Endothelial cell of umbilical vein (primary cell): ENCODE results near the gene TUFM. TPM values are rescaled to one million over a fixed set of nuclear protein-coding genes. Genes with fewer than 3 reads are reported as not detected.

Experiments used
- BruUV-seq: library from RNA; stranded (reverse); fragments of 400-500 nt; replicated peaks from 2 replicates; lab custom pipeline; 2021; lab: Mats Ljungman, UMichigan
- CTCF ChIA-PET: fragments of 300-600, 350-600 bp; sonication (Branson Sonifier 250); formaldehyde crosslinking; loops from one replicate; lab custom pipeline; 2021; ENCODE audit warnings: antibody characterized with exemption, inconsistent platforms; lab: Charles Lee
- POLR2A ChIA-PET: fragments of 300-600, 350-600 bp; sonication (Branson Sonifier 250); formaldehyde crosslinking; loops from one replicate; lab custom pipeline; 2021; ENCODE audit warnings: antibody characterized with exemption, inconsistent platforms; lab: Charles Lee
- DNase-seq: peaks from one replicate; pipeline ENCODE4 v3.0.0-alpha.2; 2011; ENCODE audit warnings: low read depth, low spot score
- FAIRE-seq: peaks from 2 replicates; lab custom pipeline; 2011; peaks lifted over from hg19 to GRCh38; lab: Jason Lieb, UNC
- H2AFZ ChIP-seq: 2 replicates; pipeline ENCODE4 v1.6.0; 2012; ENCODE audit warnings: low read depth, low read length, control low read depth, inconsistent platforms
- H3K27ac ChIP-seq: 2 replicates; pipeline ENCODE4 v1.5.1; 2011; ENCODE audit warnings: low read depth, mild to moderate bottlenecking, control low read depth, low read length, moderate library complexity; ENCODE audit not compliant: insufficient read depth
- H3K27me3 ChIP-seq, 2 experiments: 2 replicates each; pipeline versions ENCODE4 v1.6.0 to v1.6.1; 2011; ENCODE audit warnings: low read length in 2 of 2, mixed read lengths in 1 of 2; ENCODE audit not compliant: control insufficient read depth in 2 of 2, insufficient read depth in 2 of 2
- H3K36me3 ChIP-seq, 2 experiments: 2 replicates in 1 of 2; 3 replicates in 1 of 2; pipeline ENCODE4 v1.5.1; 2011; ENCODE audit warnings: low read length in 2 of 2, mild to moderate bottlenecking in 1 of 2, moderate library complexity in 1 of 2; ENCODE audit not compliant: control insufficient read depth in 2 of 2, insufficient read depth in 2 of 2; ENCODE audit errors: extremely low read depth in 1 of 2
- H3K4me1 ChIP-seq: 3 replicates; pipeline ENCODE4 v1.5.1; 2011; ENCODE audit warnings: mild to moderate bottlenecking, low read length; ENCODE audit not compliant: control insufficient read depth, insufficient read depth; ENCODE audit errors: extremely low read depth
- H3K4me2 ChIP-seq: 2 replicates; pipeline ENCODE4 v1.6.1; 2011; ENCODE audit warnings: low read length, control low read depth, mixed read lengths; ENCODE audit not compliant: insufficient read depth
- H3K4me3 ChIP-seq, 3 experiments: fragments of 200-600 bp in 1 of 3; sonication (generic), shearing (Covaris generic) in 1 of 3; replicated peaks in 1 of 3; 2 replicates each; pipeline ENCODE4 v1.5.1; 2011 to 2016; ENCODE audit warnings: control low read depth in 3 of 3, low read length in 3 of 3, mild to moderate bottlenecking in 2 of 3, inconsistent platforms in 1 of 3, low read depth in 1 of 3, moderate library complexity in 1 of 3; ENCODE audit not compliant: insufficient read depth in 1 of 3
- H3K79me2 ChIP-seq: 2 replicates; pipeline ENCODE4 v1.6.0; 2012; ENCODE audit warnings: low read length, inconsistent platforms; ENCODE audit not compliant: control insufficient read depth, insufficient read depth
- H3K9ac ChIP-seq: replicated peaks from 2 replicates; pipeline ENCODE3; 2011; ENCODE audit warnings: low read length, control low read depth; ENCODE audit not compliant: insufficient read depth; ENCODE audit errors: extremely low read depth
- H3K9me1 ChIP-seq: replicated peaks from 3 replicates; pipeline ENCODE4 v1.6.0; 2011; ENCODE audit warnings: mild to moderate bottlenecking, low read length; ENCODE audit not compliant: control insufficient read depth, insufficient read depth; ENCODE audit errors: extremely low read depth
- H3K9me3 ChIP-seq: replicated peaks from 2 replicates; pipeline ENCODE4 v1.5.1; 2012; ENCODE audit warnings: low read length, inconsistent platforms; ENCODE audit not compliant: control insufficient read depth, insufficient read depth
- H4K20me1 ChIP-seq: replicated peaks from 2 replicates; pipeline ENCODE3; 2011; ENCODE audit warnings: mild to moderate bottlenecking, low read length; ENCODE audit not compliant: control insufficient read depth, insufficient read depth; ENCODE audit errors: extremely low read depth
- CTCF ChIP-seq, 2 donors: IDR thresholded peaks; 1 replicate in 1 of 2; 2 replicates in 1 of 2; pipeline ENCODE4 v1.5.1; 2011; ENCODE audit warnings: low read length in 2 of 2, mild to moderate bottlenecking in 2 of 2, moderate library complexity in 2 of 2, control low read depth in 1 of 2, inconsistent platforms in 1 of 2, low read depth in 1 of 2; ENCODE audit not compliant: insufficient read depth in 1 of 2; ENCODE audit errors: extremely low read depth in 1 of 2
- FOS ChIP-seq: IDR thresholded peaks from 2 replicates; pipeline ENCODE4 v1.6.1; 2011; ENCODE audit warnings: mild to moderate bottlenecking, low read length, moderate library complexity, borderline replicate concordance; ENCODE audit not compliant: insufficient read depth
- GATA2 ChIP-seq: IDR thresholded peaks from 2 replicates; pipeline ENCODE4 v1.7.0; 2011; ENCODE audit warnings: low read depth, mild to moderate bottlenecking, moderate library complexity, mixed read lengths, low read length; ENCODE audit not compliant: insufficient read length, insufficient read depth
- JUN ChIP-seq: IDR thresholded peaks from 2 replicates; pipeline ENCODE4 v1.6.1; 2011; ENCODE audit warnings: borderline replicate concordance, low read depth; ENCODE audit not compliant: insufficient read length, insufficient read depth
- MAX ChIP-seq: IDR thresholded peaks from 2 replicates; pipeline ENCODE4 v1.6.1; 2011; ENCODE audit not compliant: insufficient read depth, insufficient read length
- MYC ChIP-seq: IDR thresholded peaks from one replicate; pipeline ENCODE4 v1.6.1; 2011; ENCODE audit warnings: mild to moderate bottlenecking, low read depth, low read length
- POLR2A ChIP-seq: IDR thresholded peaks from 2 replicates; pipeline ENCODE4 v1.6.1; 2012; ENCODE audit warnings: low read depth, mild to moderate bottlenecking, control low read depth, low read length
- POLR2AphosphoS5 ChIP-seq: IDR thresholded peaks from 2 replicates; pipeline ENCODE4 v1.6.1; 2012; ENCODE audit warnings: low read depth, mild to moderate bottlenecking, control low read depth, low read length, moderate library complexity; ENCODE audit not compliant: insufficient read depth
- dilution Hi-C: fragments of 300-500 bp; cut with MboI; formaldehyde crosslinking; loops from one replicate; pipeline ENCODE4 v1.15.0; 2019; ENCODE audit warnings: low sequenced_read_pairs; ENCODE audit not compliant: extremely low pct_ligation_motif_present
- intact Hi-C: fragments of 100-400 bp; cut with micrococcal nuclease; formaldehyde crosslinking; loops from one replicate; pipeline ENCODE4 v1.10.0; 2022
- polyA plus RNA-seq, 4 experiments: library from polyadenylated mRNA; depleted of rRNA in 3 of 4; stranded (reverse) in 3 of 4; unstranded in 1 of 4; fragments of >200 nt; gene quantifications; 2 replicates each; pipeline versions ENCODE4 v1.2.1 to v1.2.3, GENCODE V29; 2011 to 2012; ENCODE audit warnings: missing spikeins in 1 of 4
- total RNA-seq: library from RNA; stranded (reverse); gene quantifications from 2 replicates; pipeline ENCODE4 v1.2.3, GENCODE V29; 2021

The TUFM gene
- total and polyA plus RNA-seq, 2 donors (not counting 3 experiments of a cell fraction or from before 2014, with no cell fraction given) = 186 to 227 TPM

- Histone ChIP-seq H3K27ac (no peak overlapping the region), H3K4me3 (no peak overlapping the region), H3K36me3 (no peaks in the 10 kb centered on the region), H4K20me1 (no peaks in the 10 kb centered on the region), H3K4me2 (no peak overlapping the region), H3K9ac (no peak overlapping the region), H3K4me1 (peaks cover 12% of the 10 kb centered on the region), H3K27me3 (no peaks in the 10 kb centered on the region), H3K79me2 (no peaks in the 10 kb centered on the region), H3K9me3 (no peaks in the 10 kb centered on the region), H3K9me1 (no peaks in the 10 kb centered on the region), H2AFZ (no peak overlapping the region)
- TF ChIP-seq GATA2 (no peak), MAX (no peak), CTCF (IDR thresholded peaks at IDR 0.05; ENCODE audit: extremely low read depth in 1 of 2, insufficient read depth in 1 of 2, low read depth in 1 of 2, low read length in 2 of 2) (no peak), JUN (no peak), MYC (no peak), POLR2AphosphoS5 (no peak), FOS (no peak), POLR2A (no peak)
- ChIA-PET POLR2A (no interaction called here), CTCF (no interaction called here)
- FAIRE-seq = no peak
- no peak for DNase-seq
- dilution Hi-C loops (no loop called here), intact Hi-C loops (no loop called here)
- no TSS peak for BruUV-seq
Measured at GRCh38 chr16:28884045-28884444, 37.9 kb upstream of the TUFM start.
